HG02943 (cell line): ENCODE results near the gene TBX18.

ENCODE experiments used
- ATAC-seq: cut with Tn5 transposase; IDR thresholded peaks from one replicate; pipeline ENCODE4 v1.9.1; 2021; ENCODE audit warnings: mild to moderate bottlenecking, low read depth, moderate library complexity; ENCODE audit not compliant: unreplicated experiment

TBX18 gene

DNA sequence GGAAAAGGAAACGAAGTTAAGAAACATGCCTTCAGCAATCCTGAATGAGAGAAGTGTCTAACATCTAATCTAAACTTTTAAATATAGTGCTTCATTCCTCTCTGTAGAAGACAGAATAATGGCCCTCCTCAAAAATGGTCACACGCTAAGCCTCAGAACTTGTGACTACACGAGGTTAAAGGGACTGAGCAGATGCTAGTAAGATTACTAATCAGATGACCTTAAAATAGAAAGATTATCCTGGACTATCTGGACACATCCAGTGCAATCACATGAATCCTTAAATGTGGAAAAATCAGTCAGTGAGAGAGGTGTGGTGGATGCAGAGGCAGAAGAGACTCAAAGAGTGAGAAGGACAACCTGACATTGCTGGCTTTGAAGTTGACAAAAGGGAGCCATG lies 126.1 kb downstream of the TBX18 start:
- ATAC-seq = no peak
